Measurements from ENCODE around the gene DENND1B. TPM values are rescaled to one million over a fixed set of nuclear protein-coding genes. Genes with fewer than 3 reads are reported as not detected.

The DENND1B gene
- total and polyA plus RNA-seq, 4 donors = 1.7 to 13.7 (median 7.9) TPM

DNA sequence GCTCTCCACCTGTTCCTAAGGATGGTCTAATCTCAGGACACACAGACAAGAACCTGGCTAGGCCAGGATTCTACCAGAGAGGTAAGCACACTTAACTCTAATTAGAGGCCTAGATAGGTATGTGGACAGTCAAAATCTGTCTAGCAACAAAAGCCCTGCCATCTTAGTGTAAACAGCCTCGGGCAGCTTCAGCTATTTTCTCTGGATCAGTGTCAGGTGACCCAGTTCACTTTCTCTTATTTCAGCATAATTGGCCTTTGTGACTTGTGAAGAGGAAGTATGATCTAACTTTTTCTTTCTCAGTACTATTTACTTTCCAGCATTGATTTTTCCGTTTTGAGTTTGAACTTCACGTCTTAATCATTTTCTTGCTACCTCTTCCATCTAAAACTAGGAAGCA lies 289.5 kb downstream of the DENND1B start:
- no peaks in the 10 kb centered on the region for H3K9me3 ChIP-seq (ENCODE audit: control insufficient read depth in 4 of 4, low read length in 3 of 4)
- no peak overlapping the region for H3K9ac ChIP-seq (ENCODE audit: low read depth in 1 of 2, low read length in 2 of 2)
- H3K27ac ChIP-seq (ENCODE audit: low read depth in 1 of 2, low read length in 2 of 2) = no peak overlapping the region
- no peaks in the 10 kb centered on the region for H3K27me3 ChIP-seq (ENCODE audit: control insufficient read depth in 4 of 4, insufficient read depth in 4 of 4, low read length in 3 of 4)
- no peak for DNase-seq (ENCODE audit: low spot score)
- TF ChIP-seq, protein P1, sequence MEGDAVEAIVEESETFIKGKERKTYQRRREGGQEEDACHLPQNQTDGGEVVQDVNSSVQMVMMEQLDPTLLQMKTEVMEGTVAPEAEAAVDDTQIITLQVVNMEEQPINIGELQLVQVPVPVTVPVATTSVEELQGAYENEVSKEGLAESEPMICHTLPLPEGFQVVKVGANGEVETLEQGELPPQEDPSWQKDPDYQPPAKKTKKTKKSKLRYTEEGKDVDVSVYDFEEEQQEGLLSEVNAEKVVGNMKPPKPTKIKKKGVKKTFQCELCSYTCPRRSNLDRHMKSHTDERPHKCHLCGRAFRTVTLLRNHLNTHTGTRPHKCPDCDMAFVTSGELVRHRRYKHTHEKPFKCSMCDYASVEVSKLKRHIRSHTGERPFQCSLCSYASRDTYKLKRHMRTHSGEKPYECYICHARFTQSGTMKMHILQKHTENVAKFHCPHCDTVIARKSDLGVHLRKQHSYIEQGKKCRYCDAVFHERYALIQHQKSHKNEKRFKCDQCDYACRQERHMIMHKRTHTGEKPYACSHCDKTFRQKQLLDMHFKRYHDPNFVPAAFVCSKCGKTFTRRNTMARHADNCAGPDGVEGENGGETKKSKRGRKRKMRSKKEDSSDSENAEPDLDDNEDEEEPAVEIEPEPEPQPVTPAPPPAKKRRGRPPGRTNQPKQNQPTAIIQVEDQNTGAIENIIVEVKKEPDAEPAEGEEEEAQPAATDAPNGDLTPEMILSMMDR (IDR thresholded peaks at IDR 0.05; ENCODE audit: low read depth, low read length, missing input control) = no peak
- no peak for TF ChIP-seq JUND (IDR thresholded peaks at IDR 0.05)
- no peak for TF ChIP-seq FOXA1 (IDR thresholded peaks at IDR 0.05)
- TF ChIP-seq YY1 (IDR thresholded peaks at IDR 0.05) = no peak
- no peak for TF ChIP-seq FOXA2 (IDR thresholded peaks at IDR 0.05)
- TF ChIP-seq, protein P2, sequence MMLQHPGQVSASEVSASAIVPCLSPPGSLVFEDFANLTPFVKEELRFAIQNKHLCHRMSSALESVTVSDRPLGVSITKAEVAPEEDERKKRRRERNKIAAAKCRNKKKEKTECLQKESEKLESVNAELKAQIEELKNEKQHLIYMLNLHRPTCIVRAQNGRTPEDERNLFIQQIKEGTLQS (IDR thresholded peaks at IDR 0.05) = no peak
- WGBS = 35% methylated on average over 3 of the region's 3 CpGs
- no peaks in the 10 kb centered on the region for H3K36me3 ChIP-seq (ENCODE audit: control insufficient read depth in 4 of 4, insufficient read depth in 3 of 4, low read depth in 1 of 4, low read length in 3 of 4)
- no peaks in the 10 kb centered on the region for H3K4me1 ChIP-seq (ENCODE audit: control insufficient read depth in 4 of 4, insufficient read depth in 4 of 4, low read length in 3 of 4)
- no peak overlapping the region for H3K4me3 ChIP-seq (ENCODE audit: low read depth in 1 of 3, low read length in 3 of 3)

DNA sequence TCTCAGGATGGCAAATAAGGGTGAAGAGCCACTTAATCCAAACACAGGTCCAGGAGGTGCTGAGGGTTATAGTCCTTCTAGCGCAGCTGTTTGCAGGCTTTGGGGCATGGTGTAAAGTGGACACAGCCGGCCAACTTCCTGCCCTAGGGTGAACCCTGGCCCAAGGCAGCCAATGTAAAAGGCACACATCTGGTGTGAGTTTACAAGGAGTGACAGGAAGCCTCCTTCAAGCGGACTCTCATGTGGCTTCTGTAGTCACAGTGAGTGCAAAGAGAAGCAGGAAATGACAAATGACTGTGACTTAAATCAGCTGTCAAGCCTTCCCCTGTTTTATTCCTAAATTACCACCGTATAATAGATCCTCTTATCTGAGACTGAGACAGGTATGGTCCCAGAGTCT lies 294.2 kb downstream of the DENND1B start:
- Histone ChIP-seq H3K27me3 (ENCODE audit: control insufficient read depth in 4 of 4, insufficient read depth in 4 of 4, low read length in 3 of 4) (no peaks in the 10 kb centered on the region), H3K9me3 (ENCODE audit: control insufficient read depth in 4 of 4, low read length in 3 of 4) (no peaks in the 10 kb centered on the region), H3K4me3 (ENCODE audit: low read depth in 1 of 3, low read length in 3 of 3) (no peak overlapping the region), H3K27ac (ENCODE audit: low read depth in 1 of 2, low read length in 2 of 2) (no peak overlapping the region), H3K9ac (ENCODE audit: low read depth in 1 of 2, low read length in 2 of 2) (no peak overlapping the region), H3K4me1 (ENCODE audit: control insufficient read depth in 4 of 4, insufficient read depth in 4 of 4, low read length in 3 of 4) (no peaks in the 10 kb centered on the region), H3K36me3 (ENCODE audit: control insufficient read depth in 4 of 4, insufficient read depth in 3 of 4, low read depth in 1 of 4, low read length in 3 of 4) (no peaks in the 10 kb centered on the region)
- 58% methylated on average over 4 of the region's 4 CpGs for WGBS
- no peak for DNase-seq (ENCODE audit: low spot score)
- no peak for TF ChIP-seq FOXA2 (IDR thresholded peaks at IDR 0.05)
- no peak for TF ChIP-seq FOXA1 (IDR thresholded peaks at IDR 0.05)
- TF ChIP-seq, protein P3, sequence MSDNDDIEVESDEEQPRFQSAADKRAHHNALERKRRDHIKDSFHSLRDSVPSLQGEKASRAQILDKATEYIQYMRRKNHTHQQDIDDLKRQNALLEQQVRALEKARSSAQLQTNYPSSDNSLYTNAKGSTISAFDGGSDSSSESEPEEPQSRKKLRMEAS (IDR thresholded peaks at IDR 0.05) = no peak
- no peak for TF ChIP-seq TAF1 (conservative IDR thresholded peaks at IDR 0.05)
- TF ChIP-seq RXRA (IDR thresholded peaks at IDR 0.05) = no peak
- TF ChIP-seq HNF4G (IDR thresholded peaks at IDR 0.05) = no peak
- TF ChIP-seq, protein P4, sequence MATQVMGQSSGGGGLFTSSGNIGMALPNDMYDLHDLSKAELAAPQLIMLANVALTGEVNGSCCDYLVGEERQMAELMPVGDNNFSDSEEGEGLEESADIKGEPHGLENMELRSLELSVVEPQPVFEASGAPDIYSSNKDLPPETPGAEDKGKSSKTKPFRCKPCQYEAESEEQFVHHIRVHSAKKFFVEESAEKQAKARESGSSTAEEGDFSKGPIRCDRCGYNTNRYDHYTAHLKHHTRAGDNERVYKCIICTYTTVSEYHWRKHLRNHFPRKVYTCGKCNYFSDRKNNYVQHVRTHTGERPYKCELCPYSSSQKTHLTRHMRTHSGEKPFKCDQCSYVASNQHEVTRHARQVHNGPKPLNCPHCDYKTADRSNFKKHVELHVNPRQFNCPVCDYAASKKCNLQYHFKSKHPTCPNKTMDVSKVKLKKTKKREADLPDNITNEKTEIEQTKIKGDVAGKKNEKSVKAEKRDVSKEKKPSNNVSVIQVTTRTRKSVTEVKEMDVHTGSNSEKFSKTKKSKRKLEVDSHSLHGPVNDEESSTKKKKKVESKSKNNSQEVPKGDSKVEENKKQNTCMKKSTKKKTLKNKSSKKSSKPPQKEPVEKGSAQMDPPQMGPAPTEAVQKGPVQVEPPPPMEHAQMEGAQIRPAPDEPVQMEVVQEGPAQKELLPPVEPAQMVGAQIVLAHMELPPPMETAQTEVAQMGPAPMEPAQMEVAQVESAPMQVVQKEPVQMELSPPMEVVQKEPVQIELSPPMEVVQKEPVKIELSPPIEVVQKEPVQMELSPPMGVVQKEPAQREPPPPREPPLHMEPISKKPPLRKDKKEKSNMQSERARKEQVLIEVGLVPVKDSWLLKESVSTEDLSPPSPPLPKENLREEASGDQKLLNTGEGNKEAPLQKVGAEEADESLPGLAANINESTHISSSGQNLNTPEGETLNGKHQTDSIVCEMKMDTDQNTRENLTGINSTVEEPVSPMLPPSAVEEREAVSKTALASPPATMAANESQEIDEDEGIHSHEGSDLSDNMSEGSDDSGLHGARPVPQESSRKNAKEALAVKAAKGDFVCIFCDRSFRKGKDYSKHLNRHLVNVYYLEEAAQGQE (IDR thresholded peaks at IDR 0.05) = no peak
- TF ChIP-seq, protein P2 (IDR thresholded peaks at IDR 0.05) = no peak
- TF ChIP-seq SP1 (IDR thresholded peaks at IDR 0.05) = no peak
- TF ChIP-seq HNF4A (conservative IDR thresholded peaks at IDR 0.05) = no peak
- TF ChIP-seq EGR1 (IDR thresholded peaks at IDR 0.05; ENCODE audit: low read depth in 2 of 2) = no peak
- no peak for TF ChIP-seq YY1 (IDR thresholded peaks at IDR 0.05)

Measured in liver (tissue), 9 donors.